Suprapubic skin (tissue), 4 donors: ENCODE measurements around the gene GPR132.

Experiments
- EP300 ChIP-seq: sonication (generic); formaldehyde crosslinking; IDR thresholded peaks from one replicate; pipeline ENCODE4 v1.6.1; 2017; ENCODE audit warnings: antibody characterized with exemption
- POLR2A ChIP-seq, 2 donors: fragments of 450-650 bp; IDR thresholded peaks; one replicate each; pipeline ENCODE4 v1.6.1; 2017; ENCODE audit warnings: antibody characterized with exemption in 2 of 2, mild to moderate bottlenecking in 2 of 2, moderate library complexity in 2 of 2
- POLR2AphosphoS5 ChIP-seq, 3 donors: sonication (generic); formaldehyde crosslinking; IDR thresholded peaks; one replicate each; pipeline ENCODE4 v1.6.1; 2017; ENCODE audit warnings: antibody characterized with exemption in 3 of 3
- TF ChIP-seq, protein P1 (sequence below), 2 donors: fragments of 200-600 bp in 1 of 2; fragments of 450-650 bp in 1 of 2; sonication (generic) in 1 of 2; IDR thresholded peaks; one replicate each; pipeline ENCODE4 v1.5.1; 2016 to 2019; ENCODE audit warnings: antibody characterized with exemption in 2 of 2, mild to moderate bottlenecking in 1 of 2, moderate library complexity in 1 of 2

DNA sequence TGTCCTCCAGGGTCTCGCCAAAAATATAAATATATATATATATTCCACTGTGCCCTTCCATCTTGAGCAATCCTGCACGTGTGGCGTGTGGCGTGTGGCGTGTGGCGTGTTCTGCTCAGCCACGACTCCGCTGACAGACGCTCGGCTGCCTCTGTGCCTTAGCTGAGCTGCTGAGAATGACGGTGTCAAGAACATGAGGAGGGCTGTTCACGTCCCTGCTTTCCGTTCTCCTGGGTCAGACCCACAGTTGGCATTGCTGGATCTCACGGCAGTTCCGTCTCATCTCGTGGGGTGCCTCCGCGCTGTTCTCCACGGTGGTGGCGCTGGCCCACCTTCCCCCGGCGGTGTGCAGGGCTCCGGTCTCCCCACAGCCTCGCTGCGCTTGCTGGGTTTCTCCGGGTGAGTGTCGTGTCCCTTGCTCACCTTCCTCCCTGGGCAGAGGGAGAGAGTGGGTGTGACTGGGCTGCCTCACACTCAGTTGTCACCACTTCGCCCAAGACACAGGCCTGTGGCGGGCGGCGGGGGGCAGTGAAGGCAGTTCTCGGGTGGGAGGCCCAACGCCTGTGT, 9.4 kb downstream of the GPR132 start:
- TF ChIP-seq, protein P1, sequence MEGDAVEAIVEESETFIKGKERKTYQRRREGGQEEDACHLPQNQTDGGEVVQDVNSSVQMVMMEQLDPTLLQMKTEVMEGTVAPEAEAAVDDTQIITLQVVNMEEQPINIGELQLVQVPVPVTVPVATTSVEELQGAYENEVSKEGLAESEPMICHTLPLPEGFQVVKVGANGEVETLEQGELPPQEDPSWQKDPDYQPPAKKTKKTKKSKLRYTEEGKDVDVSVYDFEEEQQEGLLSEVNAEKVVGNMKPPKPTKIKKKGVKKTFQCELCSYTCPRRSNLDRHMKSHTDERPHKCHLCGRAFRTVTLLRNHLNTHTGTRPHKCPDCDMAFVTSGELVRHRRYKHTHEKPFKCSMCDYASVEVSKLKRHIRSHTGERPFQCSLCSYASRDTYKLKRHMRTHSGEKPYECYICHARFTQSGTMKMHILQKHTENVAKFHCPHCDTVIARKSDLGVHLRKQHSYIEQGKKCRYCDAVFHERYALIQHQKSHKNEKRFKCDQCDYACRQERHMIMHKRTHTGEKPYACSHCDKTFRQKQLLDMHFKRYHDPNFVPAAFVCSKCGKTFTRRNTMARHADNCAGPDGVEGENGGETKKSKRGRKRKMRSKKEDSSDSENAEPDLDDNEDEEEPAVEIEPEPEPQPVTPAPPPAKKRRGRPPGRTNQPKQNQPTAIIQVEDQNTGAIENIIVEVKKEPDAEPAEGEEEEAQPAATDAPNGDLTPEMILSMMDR (IDR thresholded peaks at IDR 0.05): no peak
- TF ChIP-seq POLR2A (IDR thresholded peaks at IDR 0.05) (no peak), EP300 (no peak), POLR2AphosphoS5 (IDR thresholded peaks at IDR 0.05) (no peak)
